Epithelial cell of proximal tubule (primary cell): ENCODE measurements around the gene CXCL1. TPM values are rescaled to one million over a fixed set of nuclear protein-coding genes. Genes with fewer than 3 reads are reported as not detected.

ENCODE experiments used
- DNase-seq: peaks from one replicate; pipeline ENCODE4 v3.0.0-alpha.2; 2011; ENCODE audit warnings: low read depth
- H3K4me3 ChIP-seq: 2 replicates; pipeline ENCODE4 v1.5.1; 2011; ENCODE audit warnings: low read depth, mild to moderate bottlenecking, low read length
- CTCF ChIP-seq: conservative IDR thresholded peaks from 2 replicates; pipeline ENCODE4 v1.5.1; 2012; ENCODE audit warnings: low read depth, mild to moderate bottlenecking, low read length
- total RNA-seq: library from RNA; depleted of rRNA; stranded (reverse); fragments of >200 nt; gene quantifications from 2 replicates; pipeline ENCODE4 v1.2.3, GENCODE V29; 2015

CXCL1 gene
- total RNA-seq, 1 donor from 2014 or later: 158 TPM

DNA sequence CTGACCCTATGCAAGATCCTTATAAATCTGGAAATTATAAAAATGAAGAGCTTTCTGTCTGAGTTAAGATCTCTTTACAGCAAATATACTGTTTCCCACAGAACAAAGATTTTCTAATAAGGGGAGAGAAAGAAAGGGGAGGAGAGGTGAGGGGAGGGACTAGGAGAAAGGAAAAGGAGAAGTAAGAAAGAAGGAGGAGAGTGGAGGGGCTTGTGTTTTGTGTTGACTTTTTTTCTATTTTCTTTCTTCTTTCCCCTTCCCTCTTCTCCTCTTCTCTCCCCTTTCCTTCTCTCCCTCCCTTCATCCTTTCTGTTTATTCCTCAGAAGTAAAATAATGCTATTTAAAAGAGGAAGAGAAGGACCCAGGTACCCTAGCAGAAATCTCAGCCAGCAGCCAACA, 26.5 kb upstream of the CXCL1 start:
- TF ChIP-seq CTCF: no peak
- DNase-seq: no peak
- no peak overlapping the region for H3K4me3 ChIP-seq

GRCh38 chr4:73843369-73843768, 25.8 kb upstream of the CXCL1 start:
- H3K4me3 ChIP-seq: no peak overlapping the region
- no peak for TF ChIP-seq CTCF
- DNase-seq: no peak

GRCh38 chr4:73844345-73844744, 24.8 kb upstream of the CXCL1 start:
- no peak for DNase-seq
- H3K4me3 ChIP-seq: no peak overlapping the region
- no peak for TF ChIP-seq CTCF

DNA sequence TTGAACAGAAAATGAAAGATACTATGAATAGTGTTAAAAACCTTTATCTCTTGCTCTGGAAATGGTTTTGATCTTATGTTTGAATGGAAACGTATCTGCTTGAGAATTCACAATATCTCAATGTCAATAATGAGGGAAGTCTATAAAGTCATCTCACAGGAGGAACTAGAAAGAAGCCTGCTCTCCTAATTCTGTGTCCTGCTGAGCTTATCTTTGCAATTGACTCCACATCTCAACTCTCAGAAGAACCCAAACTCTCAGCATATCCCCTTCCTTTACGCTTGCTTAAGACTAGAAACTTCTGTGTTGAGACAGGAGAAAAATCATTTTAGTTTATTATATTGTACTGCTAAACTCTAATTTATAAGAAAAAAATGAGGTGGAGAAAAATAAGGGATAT, 24.4 kb upstream of the CXCL1 start:
- H3K4me3 ChIP-seq: no peak overlapping the region
- no peak for DNase-seq

DNA sequence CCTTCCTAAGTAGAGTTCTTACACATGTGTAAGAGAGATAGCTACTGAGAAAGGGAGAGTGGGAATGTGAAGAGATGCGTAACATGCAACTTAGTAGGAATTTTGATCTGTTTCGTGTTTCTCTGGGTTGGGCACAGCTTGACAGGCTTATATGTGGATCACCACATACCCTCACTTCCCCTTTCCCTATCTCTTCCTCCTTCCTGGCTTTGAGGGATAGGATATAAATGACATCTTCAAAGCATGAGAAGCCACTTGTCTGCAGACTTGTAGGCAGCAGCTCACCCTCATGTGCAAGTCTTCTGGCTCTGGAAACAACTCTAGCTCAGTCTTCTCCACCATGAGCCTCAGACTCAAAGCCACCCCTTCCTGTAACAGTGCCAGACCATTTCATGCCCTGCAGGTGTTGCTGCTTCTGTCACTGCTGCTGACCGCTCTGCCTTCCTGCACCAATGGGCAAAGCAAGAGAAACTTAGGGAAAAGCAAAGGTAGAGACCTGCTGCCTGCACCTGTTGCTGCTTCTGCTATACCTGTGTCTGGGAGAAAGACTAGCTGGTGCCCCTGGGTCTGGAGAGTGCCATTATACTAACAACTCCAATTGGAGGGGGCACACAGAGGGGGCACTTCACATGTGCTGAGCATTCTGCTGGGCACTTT, 21.5 kb upstream of the CXCL1 start:
- no peak for DNase-seq
- no peak overlapping the region for H3K4me3 ChIP-seq
- TF ChIP-seq CTCF: no peak

More for the DNA sequence above, 24.4 kb upstream of the CXCL1 start:
- no peak for TF ChIP-seq CTCF

- no peak overlapping the region for H3K4me3 ChIP-seq
- no peak for TF ChIP-seq CTCF
- DNase-seq: no peak
Measured at GRCh38 chr4:73848183-73848777, 20.9 kb upstream of the CXCL1 start.
